Mononuclear cell (primary cell): ENCODE measurements around the gene ARHGEF37. TPM values are rescaled to one million over a fixed set of nuclear protein-coding genes. Genes with fewer than 3 reads are reported as not detected.
"Not testable (repeated sequence)": the region's sequence is repeated elsewhere in the genome, so short reads cannot be mapped to it uniquely, and the experiment has no call there.

Experiments used
- H3K27me3 ChIP-seq: 2 replicates; pipeline ENCODE4 v1.6.0; 2011; ENCODE audit warnings: low read length, control low read depth; ENCODE audit not compliant: insufficient read depth
- H3K4me1 ChIP-seq: 2 replicates; pipeline ENCODE4 v1.5.1; 2011; ENCODE audit warnings: mild to moderate bottlenecking, low read length, control low read depth; ENCODE audit not compliant: insufficient read depth
- H3K4me3 ChIP-seq: 2 replicates; pipeline ENCODE4 v1.5.1; 2011; ENCODE audit warnings: mild to moderate bottlenecking, low read length, moderate library complexity
- H3K9me3 ChIP-seq: 2 replicates; pipeline ENCODE4 v1.5.1; 2011; ENCODE audit warnings: low read depth, mild to moderate bottlenecking, control low read depth, low read length
- total RNA-seq: library from RNA; depleted of rRNA; stranded (reverse); fragments of >200 nt; gene quantifications from one replicate; pipeline ENCODE4 v1.2.3, GENCODE V29; 2012

Gene ARHGEF37
- total RNA-seq, 1 donor, result not detected

- H3K27me3 ChIP-seq, result no peaks in the 10 kb centered on the region
Observed at GRCh38 chr5:149639737-149640136, 58.4 kb downstream of the ARHGEF37 start.

GRCh38 chr5:149640350-149640999, 59.2 kb downstream of the ARHGEF37 start:
- H3K4me3 ChIP-seq, result no peak overlapping the region
- no peaks in the 10 kb centered on the region for H3K9me3 ChIP-seq
- no peaks in the 10 kb centered on the region for H3K4me1 ChIP-seq
- H3K27me3 ChIP-seq, result no peaks in the 10 kb centered on the region

More at GRCh38 chr5:149639737-149640136, 58.4 kb downstream of the ARHGEF37 start:
- no peaks in the 10 kb centered on the region for H3K9me3 ChIP-seq
- H3K4me1 ChIP-seq, result no peaks in the 10 kb centered on the region
- no peak overlapping the region for H3K4me3 ChIP-seq

GRCh38 chr5:149641000-149641576, 59.8 kb downstream of the ARHGEF37 start:
- no peaks in the 10 kb centered on the region for H3K4me1 ChIP-seq
- no peak overlapping the region for H3K4me3 ChIP-seq
- no peaks in the 10 kb centered on the region for H3K27me3 ChIP-seq
- H3K9me3 ChIP-seq, result no peaks in the 10 kb centered on the region

GRCh38 chr5:149641600-149641999, 60.3 kb downstream of the ARHGEF37 start:
- Histone ChIP-seq H3K4me3 (no peak overlapping the region), H3K9me3 (no peaks in the 10 kb centered on the region), H3K4me1 (no peaks in the 10 kb centered on the region), H3K27me3 (no peaks in the 10 kb centered on the region)

- H3K9me3 ChIP-seq, result no peaks in the 10 kb centered on the region
- no peak overlapping the region for H3K4me3 ChIP-seq
- H3K27me3 ChIP-seq, result no peaks in the 10 kb centered on the region
- H3K4me1 ChIP-seq, result no peaks in the 10 kb centered on the region
Observed at GRCh38 chr5:149643781-149644180, 62.5 kb downstream of the ARHGEF37 start.

GRCh38 chr5:149644629-149645028, 63.3 kb downstream of the ARHGEF37 start:
- H3K4me1 ChIP-seq, result no peaks in the 10 kb centered on the region
- no peaks in the 10 kb centered on the region for H3K27me3 ChIP-seq
- H3K4me3 ChIP-seq, result no peak overlapping the region
- H3K9me3 ChIP-seq, result no peaks in the 10 kb centered on the region

GRCh38 chr5:149645236-149645635, 63.9 kb downstream of the ARHGEF37 start:
- no peaks in the 10 kb centered on the region for H3K27me3 ChIP-seq
- H3K4me3 ChIP-seq, result no peak overlapping the region
- no peaks in the 10 kb centered on the region for H3K9me3 ChIP-seq
- no peaks in the 10 kb centered on the region for H3K4me1 ChIP-seq

GRCh38 chr5:149645725-149646124, 64.4 kb downstream of the ARHGEF37 start:
- Histone ChIP-seq H3K4me1 (no peaks in the 10 kb centered on the region), H3K9me3 (no peaks in the 10 kb centered on the region)

GRCh38 chr5:149646564-149646963, 65.3 kb downstream of the ARHGEF37 start:
- Histone ChIP-seq H3K27me3 (no peaks in the 10 kb centered on the region), H3K4me3 (no peak overlapping the region), H3K4me1 (no peaks in the 10 kb centered on the region), H3K9me3 (no peaks in the 10 kb centered on the region)

More at GRCh38 chr5:149645725-149646124, 64.4 kb downstream of the ARHGEF37 start:
- H3K27me3 ChIP-seq, result no peaks in the 10 kb centered on the region
- no peak overlapping the region for H3K4me3 ChIP-seq

- H3K4me3 ChIP-seq, result no peak overlapping the region
- H3K9me3 ChIP-seq, result no peaks in the 10 kb centered on the region
- H3K27me3 ChIP-seq, result no peaks in the 10 kb centered on the region
- H3K4me1 ChIP-seq, result no peaks in the 10 kb centered on the region
Observed at GRCh38 chr5:149647334-149647733, 66.0 kb downstream of the ARHGEF37 start.

- not testable (repeated sequence) for H3K27me3 ChIP-seq, H3K4me1 ChIP-seq, H3K4me3 ChIP-seq, H3K9me3 ChIP-seq
Observed at GRCh38 chr5:149648464-149649393, 67.4 kb downstream of the ARHGEF37 start.

GRCh38 chr5:149649730-149650129, 68.4 kb downstream of the ARHGEF37 start:
- not testable (repeated sequence) for H3K27me3 ChIP-seq, H3K4me1 ChIP-seq, H3K9me3 ChIP-seq, H3K4me3 ChIP-seq

- H3K4me1 ChIP-seq, result no peaks in the 10 kb centered on the region
- no peak overlapping the region for H3K4me3 ChIP-seq
- no peaks in the 10 kb centered on the region for H3K9me3 ChIP-seq
- H3K27me3 ChIP-seq, result no peaks in the 10 kb centered on the region
Observed at GRCh38 chr5:149651686-149652085, 70.4 kb downstream of the ARHGEF37 start.

GRCh38 chr5:149652697-149653096, 71.4 kb downstream of the ARHGEF37 start:
- peaks cover 4% of the 10 kb centered on the region for H3K9me3 ChIP-seq
- no peak overlapping the region for H3K4me3 ChIP-seq
- H3K27me3 ChIP-seq, result no peaks in the 10 kb centered on the region
- no peaks in the 10 kb centered on the region for H3K4me1 ChIP-seq

GRCh38 chr5:149654231-149654630, 72.9 kb downstream of the ARHGEF37 start:
- Histone ChIP-seq H3K9me3 (peaks cover 4% of the 10 kb centered on the region), H3K27me3 (no peaks in the 10 kb centered on the region), H3K4me3 (no peak overlapping the region), H3K4me1 (no peaks in the 10 kb centered on the region)
